CD4-positive, alpha-beta T cell treated with Interferon gamma for 1 hour (primary cell): Measurements from ENCODE around the gene CDK4.
"Not testable (repeated sequence)": the region's sequence is repeated elsewhere in the genome, so short reads cannot be mapped to it uniquely, and the experiment has no call there.

Experiments used
- DNase-seq: peaks from one replicate; pipeline ENCODE4 v3.0.0-alpha.2; 2020

The CDK4 gene

GRCh38 chr12:57751788-57752667 lies at the start of gene CDK4:
Gene CDK4, minus strand, starts transcription at chr12:57752310. Its CDS starts 593 bp downstream, at chr12:57751717.
- peak; percentile 100 for DNase-seq

- DNase-seq = no peak
These were observed 48.9 kb upstream of the CDK4 start for GRCh38 chr12:57800965-57801364.

GRCh38 chr12:57797933-57798332 lies 45.8 kb upstream of the CDK4 start:
- no peak for DNase-seq

- DNase-seq = no peak
These were observed 44.9 kb upstream of the CDK4 start for GRCh38 chr12:57796996-57797395.

- DNase-seq = no peak
These were observed 43.2 kb upstream of the CDK4 start for GRCh38 chr12:57795354-57795753.

- no peak for DNase-seq
These were observed 41.8 kb upstream of the CDK4 start for GRCh38 chr12:57793920-57794319.

- DNase-seq = no peak
These were observed 31.8 kb upstream of the CDK4 start for GRCh38 chr12:57783861-57784260.

GRCh38 chr12:57783466-57783801 lies 31.3 kb upstream of the CDK4 start:
- DNase-seq = no peak

- DNase-seq = peak; percentile 92
These were observed 30.7 kb upstream of the CDK4 start, which contains the start of gene TSFM for GRCh38 chr12:57782608-57783465. Gene TSFM, plus strand, starts transcription at chr12:57782787. Its CDS starts 15 bp downstream, at chr12:57782802.

- no peak for DNase-seq
These were observed 30.1 kb upstream of the CDK4 start for GRCh38 chr12:57782243-57782607.

GRCh38 chr12:57781801-57782200 lies 29.7 kb upstream of the CDK4 start:
- DNase-seq = no peak

GRCh38 chr12:57781244-57781643 lies 29.1 kb upstream of the CDK4 start:
- DNase-seq = no peak

GRCh38 chr12:57780284-57780897 lies 28.3 kb upstream of the CDK4 start:
- DNase-seq = no peak

- no peak for DNase-seq
These were observed 27.6 kb upstream of the CDK4 start for GRCh38 chr12:57779736-57780135.

GRCh38 chr12:57777911-57778310 lies 25.8 kb upstream of the CDK4 start:
- DNase-seq = no peak

GRCh38 chr12:57777367-57777766 lies 25.3 kb upstream of the CDK4 start:
- DNase-seq = no peak

- no peak for DNase-seq
These were observed 24.1 kb upstream of the CDK4 start for GRCh38 chr12:57776247-57776587.

- DNase-seq = no peak
These were observed 23.6 kb upstream of the CDK4 start for GRCh38 chr12:57775563-57776246.

GRCh38 chr12:57775044-57775443 lies 22.9 kb upstream of the CDK4 start:
- DNase-seq = no peak

- not testable (repeated sequence) for DNase-seq
These were observed 22.5 kb upstream of the CDK4 start for GRCh38 chr12:57774634-57775033.

- DNase-seq = no peak
These were observed 20.6 kb upstream of the CDK4 start, which contains the start of gene EEF1AKMT3 for GRCh38 chr12:57772429-57773322. Gene EEF1AKMT3, plus strand, starts transcription at chr12:57772614. Its CDS starts 111 bp downstream, at chr12:57772725.
